ENCODE results near the gene KPNA2. TPM values are rescaled to one million over a fixed set of nuclear protein-coding genes. Genes with fewer than 3 reads are reported as not detected.
A peak's percentile ranks its signal among the peaks of the same experiment; 100 is the strongest.
"Not testable (repeated sequence)": the region's sequence is repeated elsewhere in the genome, so short reads cannot be mapped to it uniquely, and the experiment has no call there.

KPNA2 gene
- total and polyA plus RNA-seq, 2 of the 8 experiments (the other 6 are each of a cell fraction or from before 2014, with no cell fraction given), result 413 to 612 TPM

GRCh38 chr17:68020791-68021190 lies 14.7 kb upstream of the KPNA2 start:
- H3K79me2 ChIP-seq (ENCODE audit: control insufficient read depth in 1 of 2, insufficient read depth in 2 of 2, low read length in 2 of 2); H3K4ac ChIP-seq (replicated peaks; ENCODE audit: insufficient read length, low read depth, low read length); DNase-seq (ENCODE audit: low read depth in 1 of 2, low spot score in 2 of 2); H2AK5ac ChIP-seq (ENCODE audit: low read depth, low read length); H2BK20ac ChIP-seq (ENCODE audit: low read length); H2BK12ac ChIP-seq (ENCODE audit: low read depth, low read length); H2BK120ac ChIP-seq (replicated peaks; ENCODE audit: low read depth, low read length); H3K4me1 ChIP-seq (replicated peaks in 1 of 4; ENCODE audit: control insufficient read depth in 3 of 4, insufficient read depth in 4 of 4, low read length in 3 of 4); H3K36me3 ChIP-seq (ENCODE audit: control insufficient read depth in 2 of 4, insufficient read depth in 4 of 4, low read length in 3 of 4); H3K79me1 ChIP-seq (ENCODE audit: low read depth, low read length); H4K20me1 ChIP-seq (replicated peaks in 1 of 2; ENCODE audit: control insufficient read depth in 1 of 2, insufficient read depth in 2 of 2, low read length in 2 of 2); H3K27me3 ChIP-seq (replicated peaks in 1 of 4; ENCODE audit: control insufficient read depth in 3 of 4, extremely low read depth in 1 of 4, insufficient read depth in 3 of 4, low read length in 3 of 4); FAIRE-seq; H2BK15ac ChIP-seq (ENCODE audit: low read length); H4K8ac ChIP-seq (ENCODE audit: extremely low read depth, insufficient read depth, low read length); H4K91ac ChIP-seq (replicated peaks; ENCODE audit: insufficient read length, low read length); H3K14ac ChIP-seq (ENCODE audit: insufficient read length); H3K23ac ChIP-seq (ENCODE audit: insufficient read length); H2BK5ac ChIP-seq (ENCODE audit: low read depth, low read length); H3K56ac ChIP-seq (replicated peaks; ENCODE audit: insufficient read length, low read depth, low read length); H3K9me3 ChIP-seq (ENCODE audit: insufficient read depth in 2 of 2, low read depth in 1 of 2, low read length in 1 of 2); H3K23me2 ChIP-seq (ENCODE audit: low read depth, low read length): not testable (repeated sequence)
- peak overlapping the region; percentile 70 to 100 for H3K4me2 ChIP-seq (ENCODE audit: insufficient read depth in 1 of 2, low read depth in 2 of 2, low read length in 2 of 2)
- 86% methylated on average over 13 of the region's 13 CpGs; no CpG with 5 or more reads in 1 of the 2 experiments for WGBS, 2 experiments (ENCODE audit: extremely low coverage in 1 of 2, insufficient coverage in 1 of 2, insufficient read length in 1 of 2, insufficient replicate concordance in 2 of 2, low coverage in 1 of 2, low lambda C conversion rate in 2 of 2, missing lambda C conversion rate in 1 of 2)
- peak overlapping the region in 3 of 4 experiments; percentile 62 to 92 (median 65); a peak in 5 of 7 replicates for H3K9ac ChIP-seq (replicated peaks in 1 of 4; ENCODE audit: extremely low read depth in 1 of 4, low read depth in 3 of 4, low read length in 3 of 4)
- H3K27ac ChIP-seq (ENCODE audit: low read depth, low read length), result 0 out of 2 replicates have a peak overlapping the region, but pooled peaks have one; percentile 52
- 0 out of 2 replicates have a peak overlapping the region, but pooled peaks have one; percentile 62 for H3K18ac ChIP-seq (ENCODE audit: extremely low read depth, low read length)
- ChIA-PET CTCF (ENCODE audit: partially characterized antibody) (interaction anchor here (1.7 to 2.2 kb wide), 4 partner anchors 9 to 36 kb away, joined by 5 to 11 read pairs (median 6); partner anchors contain the start of gene C17orf58), POLR2A (ENCODE audit: partially characterized antibody) (interaction anchor here (1.0 to 6.7 kb wide), 8 partner anchors 11 to 81 kb away, joined by 3 to 104 read pairs (median 5); partner anchors contain the start of gene KPNA2)
- H3K4me3 ChIP-seq (ENCODE audit: extremely low read depth in 1 of 4, insufficient read depth in 2 of 4, low read depth in 3 of 4, low read length in 4 of 4), result peak overlapping the region; percentile 63 to 72 (median 70)
- H4K5ac ChIP-seq (ENCODE audit: insufficient read length, low read depth, low read length), result peak overlapping the region; percentile 20
- H2AFZ ChIP-seq (ENCODE audit: low read length), result peak overlapping the region; percentile 70

Data from H1 (cell line).